ENCODE results near the gene SURF2.

DNA sequence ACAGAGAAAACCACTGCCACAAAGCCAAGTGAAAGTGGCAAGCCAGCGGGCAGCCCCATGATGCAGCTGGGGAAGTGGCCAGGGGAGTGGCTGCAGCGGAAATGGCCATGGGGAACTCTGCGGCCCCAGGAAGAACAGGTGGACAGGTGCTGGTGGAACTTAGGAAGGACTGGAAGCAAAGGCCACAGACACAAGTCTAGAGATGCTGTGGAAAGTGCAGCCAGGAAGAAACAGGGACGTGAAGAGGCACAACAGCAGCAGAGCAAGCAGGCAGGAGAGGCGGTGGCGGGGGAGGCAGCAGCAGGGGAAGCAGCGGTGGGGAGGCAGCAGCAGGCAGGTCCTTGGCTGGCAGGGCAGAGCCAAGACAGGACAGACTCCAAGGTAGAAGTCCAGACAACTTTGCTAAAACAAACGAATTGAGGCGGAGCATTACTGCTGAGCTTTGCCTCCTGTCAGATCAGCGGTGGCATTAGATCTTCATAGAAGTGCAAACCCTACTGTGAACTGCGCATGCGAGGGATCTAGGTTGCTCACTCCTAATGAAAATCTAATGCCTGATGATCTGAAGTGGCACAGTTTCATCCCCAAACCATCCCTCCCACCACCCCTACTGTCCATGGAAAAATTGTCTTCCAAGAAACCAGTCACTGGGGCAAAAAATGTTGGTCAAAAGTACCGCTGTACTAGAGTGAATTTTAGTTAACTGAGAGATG is 32.2 kb upstream of the SURF2 start:
- TF ChIP-seq, protein P1, sequence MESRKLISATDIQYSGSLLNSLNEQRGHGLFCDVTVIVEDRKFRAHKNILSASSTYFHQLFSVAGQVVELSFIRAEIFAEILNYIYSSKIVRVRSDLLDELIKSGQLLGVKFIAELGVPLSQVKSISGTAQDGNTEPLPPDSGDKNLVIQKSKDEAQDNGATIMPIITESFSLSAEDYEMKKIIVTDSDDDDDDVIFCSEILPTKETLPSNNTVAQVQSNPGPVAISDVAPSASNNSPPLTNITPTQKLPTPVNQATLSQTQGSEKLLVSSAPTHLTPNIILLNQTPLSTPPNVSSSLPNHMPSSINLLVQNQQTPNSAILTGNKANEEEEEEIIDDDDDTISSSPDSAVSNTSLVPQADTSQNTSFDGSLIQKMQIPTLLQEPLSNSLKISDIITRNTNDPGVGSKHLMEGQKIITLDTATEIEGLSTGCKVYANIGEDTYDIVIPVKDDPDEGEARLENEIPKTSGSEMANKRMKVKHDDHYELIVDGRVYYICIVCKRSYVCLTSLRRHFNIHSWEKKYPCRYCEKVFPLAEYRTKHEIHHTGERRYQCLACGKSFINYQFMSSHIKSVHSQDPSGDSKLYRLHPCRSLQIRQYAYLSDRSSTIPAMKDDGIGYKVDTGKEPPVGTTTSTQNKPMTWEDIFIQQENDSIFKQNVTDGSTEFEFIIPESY (CRISPR knock-in tag; IDR thresholded peaks at IDR 0.05), result no peak
- TF ChIP-seq POLR2A (conservative IDR thresholded peaks at IDR 0.05), result no peak
- TF ChIP-seq FOXA1 (IDR thresholded peaks at IDR 0.05; ENCODE audit: borderline replicate concordance), result no peak
- TF ChIP-seq, protein P2, sequence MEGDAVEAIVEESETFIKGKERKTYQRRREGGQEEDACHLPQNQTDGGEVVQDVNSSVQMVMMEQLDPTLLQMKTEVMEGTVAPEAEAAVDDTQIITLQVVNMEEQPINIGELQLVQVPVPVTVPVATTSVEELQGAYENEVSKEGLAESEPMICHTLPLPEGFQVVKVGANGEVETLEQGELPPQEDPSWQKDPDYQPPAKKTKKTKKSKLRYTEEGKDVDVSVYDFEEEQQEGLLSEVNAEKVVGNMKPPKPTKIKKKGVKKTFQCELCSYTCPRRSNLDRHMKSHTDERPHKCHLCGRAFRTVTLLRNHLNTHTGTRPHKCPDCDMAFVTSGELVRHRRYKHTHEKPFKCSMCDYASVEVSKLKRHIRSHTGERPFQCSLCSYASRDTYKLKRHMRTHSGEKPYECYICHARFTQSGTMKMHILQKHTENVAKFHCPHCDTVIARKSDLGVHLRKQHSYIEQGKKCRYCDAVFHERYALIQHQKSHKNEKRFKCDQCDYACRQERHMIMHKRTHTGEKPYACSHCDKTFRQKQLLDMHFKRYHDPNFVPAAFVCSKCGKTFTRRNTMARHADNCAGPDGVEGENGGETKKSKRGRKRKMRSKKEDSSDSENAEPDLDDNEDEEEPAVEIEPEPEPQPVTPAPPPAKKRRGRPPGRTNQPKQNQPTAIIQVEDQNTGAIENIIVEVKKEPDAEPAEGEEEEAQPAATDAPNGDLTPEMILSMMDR (IDR thresholded peaks at IDR 0.05 in 2 of 3, conservative IDR thresholded peaks at IDR 0.05 in 1 of 3; ENCODE audit: insufficient read depth in 2 of 3, low read depth in 1 of 3, low read length in 3 of 3), result no peak
- no peak for TF ChIP-seq ZNF274 (IDR thresholded peaks at IDR 0.05; ENCODE audit: borderline replicate concordance, low read depth, low read length)
- TF ChIP-seq FOXP1 (CRISPR knock-in tag; IDR thresholded peaks at IDR 0.05), result no peak
- no peak for TF ChIP-seq ZNF121 (CRISPR knock-in tag; conservative IDR thresholded peaks at IDR 0.05)
- TF ChIP-seq ZNF785 (CRISPR knock-in tag; IDR thresholded peaks at IDR 0.05), result no peak
- no peak for TF ChIP-seq EHMT2 (IDR thresholded peaks at IDR 0.05)
- TF ChIP-seq PHF8 (IDR thresholded peaks at IDR 0.05; ENCODE audit: borderline replicate concordance, low read length), result no peak
- no peak for TF ChIP-seq TRIM28 (IDR thresholded peaks at IDR 0.05)
- TF ChIP-seq RNF2 (IDR thresholded peaks at IDR 0.05), result no peak
- TF ChIP-seq GABPA (tag; conservative IDR thresholded peaks at IDR 0.05; ENCODE audit: low read depth), result no peak
- no peak for TF ChIP-seq HDAC2 (IDR thresholded peaks at IDR 0.05)
